Measurements from ENCODE around the gene SSRP1.

DNA sequence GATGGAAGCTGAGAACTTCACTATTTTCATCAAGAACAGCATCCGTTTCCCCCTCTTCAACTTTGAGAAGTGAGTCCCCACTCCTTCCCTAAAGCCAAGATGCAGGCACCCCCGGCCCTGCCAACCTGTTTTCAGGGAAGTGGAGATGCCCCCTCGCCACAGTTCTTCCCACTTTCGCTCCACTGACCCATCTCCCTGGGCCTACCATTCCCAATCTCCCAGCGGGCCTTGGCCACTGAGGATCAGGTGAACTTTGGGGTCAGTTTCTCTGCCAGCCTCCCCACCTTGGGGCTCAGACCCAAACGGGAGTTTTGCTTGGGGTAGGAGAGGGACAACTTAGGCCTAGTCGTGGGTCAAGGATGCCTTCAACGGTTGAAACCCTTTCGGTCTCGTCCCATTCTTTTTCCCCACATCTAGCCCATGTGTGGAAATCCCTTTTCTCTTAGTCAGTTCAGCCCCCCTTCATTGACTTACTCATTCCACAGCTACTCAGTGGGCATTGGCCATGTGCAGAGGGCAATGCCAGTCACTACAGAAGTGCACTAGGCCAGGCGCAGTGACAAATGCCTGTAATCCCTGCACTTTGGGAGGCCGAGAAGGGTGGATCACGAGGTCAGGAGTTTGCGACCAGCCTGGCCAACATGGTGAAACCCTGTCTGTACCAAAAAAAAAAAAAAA lies 13.1 kb upstream of the SSRP1 start:
- TF ChIP-seq, protein P1, sequence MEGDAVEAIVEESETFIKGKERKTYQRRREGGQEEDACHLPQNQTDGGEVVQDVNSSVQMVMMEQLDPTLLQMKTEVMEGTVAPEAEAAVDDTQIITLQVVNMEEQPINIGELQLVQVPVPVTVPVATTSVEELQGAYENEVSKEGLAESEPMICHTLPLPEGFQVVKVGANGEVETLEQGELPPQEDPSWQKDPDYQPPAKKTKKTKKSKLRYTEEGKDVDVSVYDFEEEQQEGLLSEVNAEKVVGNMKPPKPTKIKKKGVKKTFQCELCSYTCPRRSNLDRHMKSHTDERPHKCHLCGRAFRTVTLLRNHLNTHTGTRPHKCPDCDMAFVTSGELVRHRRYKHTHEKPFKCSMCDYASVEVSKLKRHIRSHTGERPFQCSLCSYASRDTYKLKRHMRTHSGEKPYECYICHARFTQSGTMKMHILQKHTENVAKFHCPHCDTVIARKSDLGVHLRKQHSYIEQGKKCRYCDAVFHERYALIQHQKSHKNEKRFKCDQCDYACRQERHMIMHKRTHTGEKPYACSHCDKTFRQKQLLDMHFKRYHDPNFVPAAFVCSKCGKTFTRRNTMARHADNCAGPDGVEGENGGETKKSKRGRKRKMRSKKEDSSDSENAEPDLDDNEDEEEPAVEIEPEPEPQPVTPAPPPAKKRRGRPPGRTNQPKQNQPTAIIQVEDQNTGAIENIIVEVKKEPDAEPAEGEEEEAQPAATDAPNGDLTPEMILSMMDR (IDR thresholded peaks at IDR 0.05), result no peak
- no peak for TF ChIP-seq POLR2A (IDR thresholded peaks at IDR 0.05)

Data from heart left ventricle (tissue), 13 donors.